ENCODE measurements around the gene TRPM2. TPM values are rescaled to one million over a fixed set of nuclear protein-coding genes. Genes with fewer than 3 reads are reported as not detected.

TRPM2 gene
- total and polyA plus RNA-seq, 2 of the 4 experiments (the other 2 are of a cell fraction) = not detected

DNA sequence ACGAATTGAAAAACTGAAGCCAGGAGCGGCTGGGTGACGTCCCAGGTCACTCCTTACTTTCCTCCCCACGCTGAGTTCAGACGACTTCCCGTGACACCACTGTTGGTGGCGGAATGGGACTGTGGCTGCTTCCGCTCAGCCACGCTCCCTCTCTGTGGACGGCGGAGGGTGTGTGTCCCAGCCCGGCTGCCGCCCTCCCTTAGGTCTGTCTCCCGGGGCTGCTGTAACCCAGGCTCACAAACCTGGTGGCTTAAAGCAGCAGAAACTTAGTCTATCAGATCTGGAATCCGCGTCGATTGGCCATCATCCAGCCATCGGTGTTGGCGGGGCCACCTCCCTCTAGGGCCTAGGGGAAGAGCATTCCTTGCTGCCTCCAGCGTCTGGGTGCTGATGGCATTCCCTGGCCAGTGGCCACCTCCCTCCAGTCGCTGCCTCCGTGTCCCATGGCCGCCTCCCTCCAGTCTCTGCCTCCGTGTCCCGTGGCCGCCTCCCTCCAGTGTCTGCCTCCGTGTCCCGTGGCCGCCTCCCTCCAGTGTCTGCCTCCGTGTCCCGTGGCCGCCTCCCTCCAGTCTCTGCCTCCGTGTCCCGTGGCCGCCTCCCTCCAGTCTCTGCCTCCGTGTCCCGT, 17.5 kb downstream of the TRPM2 start:
- peaks cover 6% of the 10 kb centered on the region; the same call in 1 of the 2 replicates for H3K9me3 ChIP-seq (ENCODE audit: control insufficient read depth, insufficient read depth, low read length)
- BruUV-seq (replicated peaks) = no TSS peak
- no peaks in the 10 kb centered on the region for H3K4me1 ChIP-seq (ENCODE audit: control insufficient read depth, insufficient read depth, low read length)
- ChIA-PET POLR2A (ENCODE audit: unreplicated experiment) (no interaction called here), CTCF (no interaction called here)
- H2BK20ac ChIP-seq (ENCODE audit: low read depth, low read length) = no peak overlapping the region
- no peak overlapping the region for H4K91ac ChIP-seq (ENCODE audit: insufficient read depth, low read depth, low read length)
- in situ Hi-C loops (cut with MboI; ENCODE audit: low sequenced_read_pairs) = no loop called here
- no peaks in the 10 kb centered on the region for H3K9me1 ChIP-seq (ENCODE audit: insufficient read depth, low read length)
- intact Hi-C loops (cut with micrococcal nuclease) = no loop called here
- DNase-seq (no peak), ATAC-seq (ENCODE audit: low read depth) (no peak)
- 89% methylated on average over 28 of the region's 37 CpGs; no CpG with 5 or more reads in 1 of the 2 experiments for WGBS, 2 experiments (ENCODE audit: extremely low coverage in 2 of 2, insufficient read length in 1 of 2)
- no peak overlapping the region for H2BK15ac ChIP-seq (ENCODE audit: low read depth, low read length)
- no peaks in the 10 kb centered on the region for H4K20me1 ChIP-seq (ENCODE audit: insufficient read depth, low read length)
- H4K5ac ChIP-seq (ENCODE audit: low read depth, low read length) = no peak overlapping the region
- H2AK5ac ChIP-seq (ENCODE audit: low read depth, low read length) = no peak overlapping the region
- no peak overlapping the region for H2BK5ac ChIP-seq (ENCODE audit: low read depth, low read length, poor library complexity, severe bottlenecking)
- no peaks in the 10 kb centered on the region for H3K36me3 ChIP-seq (ENCODE audit: control insufficient read depth, insufficient read depth, low read length)
- peak overlapping the region; percentile 33 for H2AFZ ChIP-seq (replicated peaks; ENCODE audit: low read length, poor library complexity)
- H3K27me3 ChIP-seq (ENCODE audit: control insufficient read depth, insufficient read depth, low read length) = peaks cover 3% of the 10 kb centered on the region; the same call in 1 of the 2 replicates
- H3K4ac ChIP-seq (ENCODE audit: low read depth, low read length) = no peak overlapping the region
- dilution Hi-C loops (cut with HindIII; ENCODE audit: low sequenced_read_pairs, unreplicated experiment) = no loop called here
- no peaks in the 10 kb centered on the region for H3K79me1 ChIP-seq (ENCODE audit: low read depth in 1 of 2, low read length in 2 of 2)
- H3K18ac ChIP-seq (ENCODE audit: low read depth, low read length) = no peak overlapping the region
- peak overlapping the region; percentile 55 for H2AK9ac ChIP-seq (replicated peaks; ENCODE audit: low read depth, low read length, poor library complexity)
- no peak overlapping the region for H3K4me3 ChIP-seq (ENCODE audit: insufficient read depth, low read depth, low read length)
- no peak overlapping the region for H3K9ac ChIP-seq (ENCODE audit: low read depth, low read length)
- H3K4me2 ChIP-seq (ENCODE audit: low read depth, low read length) = no peak overlapping the region
- H3K56ac ChIP-seq (ENCODE audit: extremely low read depth, insufficient read depth, low read length) = no peak overlapping the region
- H3K23ac ChIP-seq (ENCODE audit: low read depth, low read length) = no peak overlapping the region
- H4K8ac ChIP-seq (ENCODE audit: low read depth in 2 of 2, low read length in 2 of 2) = no peak overlapping the region
- H3K27ac ChIP-seq (ENCODE audit: insufficient read depth, low read length) = no peak overlapping the region
- no peak for TF ChIP-seq CHD1 (IDR thresholded peaks at IDR 0.05; ENCODE audit: low read depth, low read length)
- TF ChIP-seq, protein P1, sequence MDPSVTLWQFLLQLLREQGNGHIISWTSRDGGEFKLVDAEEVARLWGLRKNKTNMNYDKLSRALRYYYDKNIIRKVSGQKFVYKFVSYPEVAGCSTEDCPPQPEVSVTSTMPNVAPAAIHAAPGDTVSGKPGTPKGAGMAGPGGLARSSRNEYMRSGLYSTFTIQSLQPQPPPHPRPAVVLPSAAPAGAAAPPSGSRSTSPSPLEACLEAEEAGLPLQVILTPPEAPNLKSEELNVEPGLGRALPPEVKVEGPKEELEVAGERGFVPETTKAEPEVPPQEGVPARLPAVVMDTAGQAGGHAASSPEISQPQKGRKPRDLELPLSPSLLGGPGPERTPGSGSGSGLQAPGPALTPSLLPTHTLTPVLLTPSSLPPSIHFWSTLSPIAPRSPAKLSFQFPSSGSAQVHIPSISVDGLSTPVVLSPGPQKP (IDR thresholded peaks at IDR 0.05; ENCODE audit: borderline replicate concordance, low read depth, low read length) = no peak
- no peak for TF ChIP-seq BHLHE40 (IDR thresholded peaks at IDR 0.05; ENCODE audit: low read depth, low read length)
- TF ChIP-seq, protein P2, sequence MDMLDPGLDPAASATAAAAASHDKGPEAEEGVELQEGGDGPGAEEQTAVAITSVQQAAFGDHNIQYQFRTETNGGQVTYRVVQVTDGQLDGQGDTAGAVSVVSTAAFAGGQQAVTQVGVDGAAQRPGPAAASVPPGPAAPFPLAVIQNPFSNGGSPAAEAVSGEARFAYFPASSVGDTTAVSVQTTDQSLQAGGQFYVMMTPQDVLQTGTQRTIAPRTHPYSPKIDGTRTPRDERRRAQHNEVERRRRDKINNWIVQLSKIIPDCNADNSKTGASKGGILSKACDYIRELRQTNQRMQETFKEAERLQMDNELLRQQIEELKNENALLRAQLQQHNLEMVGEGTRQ (IDR thresholded peaks at IDR 0.05; ENCODE audit: low read depth, low read length) = no peak
- TF ChIP-seq, protein P3, sequence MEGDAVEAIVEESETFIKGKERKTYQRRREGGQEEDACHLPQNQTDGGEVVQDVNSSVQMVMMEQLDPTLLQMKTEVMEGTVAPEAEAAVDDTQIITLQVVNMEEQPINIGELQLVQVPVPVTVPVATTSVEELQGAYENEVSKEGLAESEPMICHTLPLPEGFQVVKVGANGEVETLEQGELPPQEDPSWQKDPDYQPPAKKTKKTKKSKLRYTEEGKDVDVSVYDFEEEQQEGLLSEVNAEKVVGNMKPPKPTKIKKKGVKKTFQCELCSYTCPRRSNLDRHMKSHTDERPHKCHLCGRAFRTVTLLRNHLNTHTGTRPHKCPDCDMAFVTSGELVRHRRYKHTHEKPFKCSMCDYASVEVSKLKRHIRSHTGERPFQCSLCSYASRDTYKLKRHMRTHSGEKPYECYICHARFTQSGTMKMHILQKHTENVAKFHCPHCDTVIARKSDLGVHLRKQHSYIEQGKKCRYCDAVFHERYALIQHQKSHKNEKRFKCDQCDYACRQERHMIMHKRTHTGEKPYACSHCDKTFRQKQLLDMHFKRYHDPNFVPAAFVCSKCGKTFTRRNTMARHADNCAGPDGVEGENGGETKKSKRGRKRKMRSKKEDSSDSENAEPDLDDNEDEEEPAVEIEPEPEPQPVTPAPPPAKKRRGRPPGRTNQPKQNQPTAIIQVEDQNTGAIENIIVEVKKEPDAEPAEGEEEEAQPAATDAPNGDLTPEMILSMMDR (conservative IDR thresholded peaks at IDR 0.05; ENCODE audit: low read depth, low read length) = no peak
- no peak for TF ChIP-seq RAD21 (IDR thresholded peaks at IDR 0.05; ENCODE audit: low read length)
- TF ChIP-seq RCOR1 (IDR thresholded peaks at IDR 0.05; ENCODE audit: insufficient replicate concordance, low read length) = no peak
- no peak for TF ChIP-seq RFX5 (IDR thresholded peaks at IDR 0.05; ENCODE audit: low read depth, low read length)
- no peak for TF ChIP-seq MXI1 (IDR thresholded peaks at IDR 0.05; ENCODE audit: borderline replicate concordance, low read depth, low read length)
- no peak for TF ChIP-seq MAZ (IDR thresholded peaks at IDR 0.05; ENCODE audit: borderline replicate concordance, low read depth, low read length)
- TF ChIP-seq NFE2L2 (IDR thresholded peaks at IDR 0.05; ENCODE audit: low read depth, low read length) = no peak
- no peak overlapping the region for H3K14ac ChIP-seq (replicated peaks; ENCODE audit: low read depth, low read length)
- no peak overlapping the region for H2BK120ac ChIP-seq (ENCODE audit: low read depth, low read length)

Measured in IMR-90 (cell line).